GM23248 (cell line): ENCODE measurements around the gene ZMYND12.

Experiments used
- EZH2 ChIP-seq: fragments of 200-600 bp; sonication (generic); IDR thresholded peaks from 2 replicates; pipeline ENCODE4 v1.6.1; 2018; ENCODE audit warnings: antibody characterized with exemption, mild to moderate bottlenecking; ENCODE audit not compliant: insufficient read depth, poor library complexity, severe bottlenecking
- EZH2phosphoT487 ChIP-seq: fragments of 200-600 bp; sonication (generic); IDR thresholded peaks from 2 replicates; pipeline ENCODE4 v1.6.1; 2018; ENCODE audit warnings: antibody characterized with exemption, moderate library complexity, mild to moderate bottlenecking, low read depth; ENCODE audit not compliant: insufficient read depth

DNA sequence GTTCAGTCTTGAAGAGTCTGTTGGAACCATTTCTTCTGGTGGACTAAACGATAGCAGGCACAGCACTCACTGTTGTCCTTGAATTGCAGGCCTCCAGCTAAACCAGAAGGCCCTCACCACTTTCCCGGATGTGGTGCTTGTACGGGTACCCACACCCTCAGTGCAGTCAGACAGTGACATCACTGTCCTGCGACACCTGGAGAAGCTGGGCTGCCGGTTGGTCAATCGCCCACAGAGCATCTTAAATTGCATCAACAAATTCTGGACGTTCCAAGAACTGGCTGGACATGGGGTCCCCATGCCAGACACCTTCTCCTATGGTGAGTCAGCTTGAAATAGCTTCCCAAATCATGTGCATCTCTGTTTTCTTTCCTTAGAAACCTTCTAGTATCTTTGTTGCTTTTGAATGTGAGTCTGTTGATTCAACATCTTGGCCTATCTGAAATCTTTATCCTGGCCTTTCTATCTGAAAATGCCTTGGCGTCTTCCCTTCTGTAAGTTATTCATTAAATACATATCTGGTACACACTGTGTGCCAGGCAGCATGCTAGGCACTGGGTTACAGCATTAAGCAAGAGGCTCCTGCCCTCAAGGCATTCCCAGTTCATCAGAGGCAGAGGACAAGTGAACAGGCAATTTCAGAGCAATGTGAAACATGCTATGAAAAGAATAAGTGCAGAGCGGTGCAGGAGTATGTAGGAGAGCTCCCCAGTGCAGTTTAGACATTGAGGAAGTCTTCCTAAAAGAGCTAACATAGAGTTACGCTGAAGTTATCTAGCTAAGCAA lies 56.3 kb downstream of the ZMYND12 start:
- TF ChIP-seq EZH2phosphoT487: no peak
- no peak for TF ChIP-seq EZH2
